K562 (cell line): ENCODE results near the gene HAUS3. TPM values are rescaled to one million over a fixed set of nuclear protein-coding genes. Genes with fewer than 3 reads are reported as not detected.

Experiments used
- BRCA1 ChIP-seq, 2 experiments: fragments of 450-650 bp in 1 of 2; sonication (generic) in 1 of 2; formaldehyde crosslinking in 1 of 2; IDR thresholded peaks; 2 replicates each; pipeline versions ENCODE4 v1.5.0 to v1.6.1; 2017 to 2020; ENCODE audit warnings: mild to moderate bottlenecking in 1 of 2, missing genetic modification reagents in 1 of 2
- CBX8 ChIP-seq: fragments of 200-600 bp; sonication (generic); IDR thresholded peaks from 2 replicates; pipeline ENCODE4 v1.6.1; 2012; ENCODE audit warnings: borderline replicate concordance, mixed run types, low read depth, mild to moderate bottlenecking, moderate library complexity, mixed read lengths, low read length, control low read depth, inconsistent platforms; ENCODE audit not compliant: poor library complexity, severe bottlenecking; ENCODE audit errors: extremely low read depth
- KAT8 ChIP-seq: fragments of 450-650 bp; IDR thresholded peaks from 2 replicates; pipeline ENCODE4 v1.6.1; 2016; ENCODE audit warnings: low read depth, mild to moderate bottlenecking
- LCOR ChIP-seq: sonication (generic); formaldehyde crosslinking; IDR thresholded peaks from 2 replicates; pipeline ENCODE4 v1.8.0; 2022; ENCODE audit warnings: mild to moderate bottlenecking, missing genetic modification reagents
- MEIS2 ChIP-seq: fragments of 450-650 bp; IDR thresholded peaks from 2 replicates; pipeline ENCODE4 v1.6.1; 2014; ENCODE audit warnings: mild to moderate bottlenecking; ENCODE audit not compliant: partially characterized antibody
- NFE2L1 ChIP-seq: fragments of 450-650 bp; IDR thresholded peaks from 2 replicates; pipeline ENCODE4 v1.6.1; 2016; ENCODE audit warnings: missing genetic modification characterization, low read depth, mild to moderate bottlenecking, missing compliant biosample characterization, moderate library complexity, borderline replicate concordance
- PBX2 ChIP-seq, 2 experiments: IDR thresholded peaks in 1 of 2; conservative IDR thresholded peaks in 1 of 2; 2 replicates each; pipeline ENCODE4 v1.6.1; 2016; ENCODE audit warnings: low read depth in 2 of 2, mild to moderate bottlenecking in 1 of 2, missing compliant biosample characterization in 1 of 2, missing genetic modification characterization in 1 of 2, moderate library complexity in 1 of 2
- POLR2G ChIP-seq: fragments of 200-400 bp; formaldehyde crosslinking; IDR thresholded peaks from 2 replicates; pipeline ENCODE4 v1.6.1; 2017; ENCODE audit warnings: low read depth, mild to moderate bottlenecking, antibody characterized with exemption, low read length, moderate library complexity
- SMAD2 ChIP-seq: fragments of 150-350 bp; IDR thresholded peaks from 2 replicates; pipeline ENCODE4 v1.6.1; 2014; ENCODE audit warnings: low read depth, mild to moderate bottlenecking, low read length
- U2AF2 ChIP-seq: fragments of 200-400 bp; formaldehyde crosslinking; optimal IDR thresholded peaks from 2 replicates; pipeline ENCODE3; 2017; ENCODE audit warnings: low read depth, mild to moderate bottlenecking, low read length
- ZC3H11A ChIP-seq: IDR thresholded peaks from 2 replicates; pipeline ENCODE4 v1.6.1; 2012; ENCODE audit warnings: low read depth, low read length, improper control_type of control experiment
- ZKSCAN8 ChIP-seq: fragments of 200-800 bp; sonication (Bioruptor generic); IDR thresholded peaks from 2 replicates; pipeline ENCODE4 v1.6.1; 2016; ENCODE audit warnings: missing genetic modification characterization, missing compliant biosample characterization
- ZNF212 ChIP-seq: fragments of 450-650 bp; formaldehyde crosslinking; IDR thresholded peaks from 2 replicates; pipeline ENCODE4 v1.4.0; 2020; ENCODE audit warnings: mild to moderate bottlenecking
- ZNF395 ChIP-seq: fragments of 200-800 bp; sonication (Bioruptor generic); IDR thresholded peaks from 2 replicates; pipeline ENCODE4 v1.6.1; 2017; ENCODE audit warnings: missing genetic modification characterization, missing compliant biosample characterization
- polyA plus RNA-seq, 8 experiments: library from polyadenylated mRNA; depleted of rRNA in 4 of 8; stranded (reverse) in 5 of 8; unstranded in 3 of 8; fragments of >200 nt; fragmentation: Nextera tagmentation in 2 of 8; fragmentation: Illumina TruSeq in 1 of 8; extraction: Ambion mirVana in 2 of 8; extraction: Trizol in 1 of 8; gene quantifications; 2 replicates each; pipeline versions ENCODE4 v1.2.1 to v1.2.3, GENCODE V29; 2011 to 2014; ENCODE audit warnings: inconsistent platforms in 1 of 8, missing spikeins in 1 of 8
- total RNA-seq, 7 experiments: library from RNA; depleted of rRNA in 6 of 7; stranded (reverse); fragments of >200 nt in 6 of 7; fragmentation: Illumina TruSeq in 2 of 7; extraction: Trizol in 2 of 7; gene quantifications; 2 replicates each; pipeline versions ENCODE4 v1.2.1 to v1.2.3, GENCODE V29; 2011 to 2021; ENCODE audit warnings: low replicate concordance in 1 of 7

The HAUS3 gene
- total and polyA plus RNA-seq, 9 of the 15 experiments (the other 6 are each of a cell fraction or from before 2014, with no cell fraction given) = 8.9 to 25.7 (median 21.5) TPM

- TF ChIP-seq MEIS2 = peak; percentile 22
- TF ChIP-seq ZKSCAN8 (CRISPR knock-in tag) = no peak
- no peak for TF ChIP-seq CBX8
- no peak for TF ChIP-seq KAT8
- no peak for TF ChIP-seq ZNF212
- TF ChIP-seq BRCA1 (IDR thresholded peaks at IDR 0.05) = no peak
- no peak for TF ChIP-seq BRCA1 (CRISPR knock-in tag; IDR thresholded peaks at IDR 0.05)
- no peak for TF ChIP-seq ZC3H11A
- TF ChIP-seq U2AF2 = no peak
- TF ChIP-seq SMAD2 = no peak
- no peak for TF ChIP-seq LCOR (CRISPR knock-in tag)
- TF ChIP-seq PBX2 (CRISPR knock-in tag; IDR thresholded peaks at IDR 0.05; ENCODE audit: low read depth) = no peak
- TF ChIP-seq PBX2 (tag; conservative IDR thresholded peaks at IDR 0.05; ENCODE audit: low read depth) = no peak
- no peak for TF ChIP-seq POLR2G
- no peak for TF ChIP-seq ZNF395
- no peak for TF ChIP-seq NFE2L1
These were observed 918 bp downstream of the HAUS3 start (continued) for GRCh38 chr4:2241003-2241402.
